ENCODE data around the gene KIFC1.
"Not testable (repeated sequence)": the region's sequence is repeated elsewhere in the genome, so short reads cannot be mapped to it uniquely, and the experiment has no call there.

The KIFC1 gene, protein sequence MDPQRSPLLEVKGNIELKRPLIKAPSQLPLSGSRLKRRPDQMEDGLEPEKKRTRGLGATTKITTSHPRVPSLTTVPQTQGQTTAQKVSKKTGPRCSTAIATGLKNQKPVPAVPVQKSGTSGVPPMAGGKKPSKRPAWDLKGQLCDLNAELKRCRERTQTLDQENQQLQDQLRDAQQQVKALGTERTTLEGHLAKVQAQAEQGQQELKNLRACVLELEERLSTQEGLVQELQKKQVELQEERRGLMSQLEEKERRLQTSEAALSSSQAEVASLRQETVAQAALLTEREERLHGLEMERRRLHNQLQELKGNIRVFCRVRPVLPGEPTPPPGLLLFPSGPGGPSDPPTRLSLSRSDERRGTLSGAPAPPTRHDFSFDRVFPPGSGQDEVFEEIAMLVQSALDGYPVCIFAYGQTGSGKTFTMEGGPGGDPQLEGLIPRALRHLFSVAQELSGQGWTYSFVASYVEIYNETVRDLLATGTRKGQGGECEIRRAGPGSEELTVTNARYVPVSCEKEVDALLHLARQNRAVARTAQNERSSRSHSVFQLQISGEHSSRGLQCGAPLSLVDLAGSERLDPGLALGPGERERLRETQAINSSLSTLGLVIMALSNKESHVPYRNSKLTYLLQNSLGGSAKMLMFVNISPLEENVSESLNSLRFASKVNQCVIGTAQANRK

GRCh38 chr6:33391278-33391921 is at the start of gene KIFC1:
KIFC1 (plus strand) TSS chr6:33391823; CDS start chr6:33391986, 163 bp downstream.
- DNase-seq (ENCODE audit: low read depth), result peak; percentile 100

- DNase-seq (ENCODE audit: low read depth), result not testable (repeated sequence)
Measured at GRCh38 chr6:33343606-33343952, 48.0 kb upstream of the KIFC1 start.

GRCh38 chr6:33343953-33344611 is 47.5 kb upstream of the KIFC1 start:
- DNase-seq (ENCODE audit: low read depth), result no peak

- DNase-seq (ENCODE audit: low read depth), result peak; percentile 82
Measured at GRCh38 chr6:33344701-33345697, 46.6 kb upstream of the KIFC1 start.

GRCh38 chr6:33346972-33347371 is 44.7 kb upstream of the KIFC1 start:
- peak; percentile 42 for DNase-seq (ENCODE audit: low read depth)

DNA sequence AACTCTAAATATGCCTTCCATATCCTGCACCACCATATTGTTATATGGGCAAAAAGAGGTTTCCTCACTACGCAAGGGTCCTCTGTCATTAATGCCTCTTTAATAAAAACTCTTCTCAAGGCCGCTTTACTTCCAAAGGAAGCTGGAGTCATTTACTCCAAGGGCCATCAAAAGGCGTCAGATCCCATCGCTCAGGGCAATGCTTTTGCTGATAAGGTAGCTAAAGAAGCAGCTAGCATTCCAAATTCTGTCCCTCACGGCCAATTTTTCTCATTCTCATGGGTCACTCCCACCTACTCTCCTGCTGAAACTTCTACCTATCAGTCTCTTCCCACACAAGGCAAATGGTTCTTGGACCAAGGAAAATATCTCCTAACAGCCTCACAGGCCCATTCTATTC is 43.8 kb upstream of the KIFC1 start:
- no peak for DNase-seq (ENCODE audit: low read depth)

GRCh38 chr6:33355860-33356259 is 35.8 kb upstream of the KIFC1 start:
- DNase-seq (ENCODE audit: low read depth), result not testable (repeated sequence)

GRCh38 chr6:33356295-33356694 is 35.3 kb upstream of the KIFC1 start:
- DNase-seq (ENCODE audit: low read depth), result no peak

DNA sequence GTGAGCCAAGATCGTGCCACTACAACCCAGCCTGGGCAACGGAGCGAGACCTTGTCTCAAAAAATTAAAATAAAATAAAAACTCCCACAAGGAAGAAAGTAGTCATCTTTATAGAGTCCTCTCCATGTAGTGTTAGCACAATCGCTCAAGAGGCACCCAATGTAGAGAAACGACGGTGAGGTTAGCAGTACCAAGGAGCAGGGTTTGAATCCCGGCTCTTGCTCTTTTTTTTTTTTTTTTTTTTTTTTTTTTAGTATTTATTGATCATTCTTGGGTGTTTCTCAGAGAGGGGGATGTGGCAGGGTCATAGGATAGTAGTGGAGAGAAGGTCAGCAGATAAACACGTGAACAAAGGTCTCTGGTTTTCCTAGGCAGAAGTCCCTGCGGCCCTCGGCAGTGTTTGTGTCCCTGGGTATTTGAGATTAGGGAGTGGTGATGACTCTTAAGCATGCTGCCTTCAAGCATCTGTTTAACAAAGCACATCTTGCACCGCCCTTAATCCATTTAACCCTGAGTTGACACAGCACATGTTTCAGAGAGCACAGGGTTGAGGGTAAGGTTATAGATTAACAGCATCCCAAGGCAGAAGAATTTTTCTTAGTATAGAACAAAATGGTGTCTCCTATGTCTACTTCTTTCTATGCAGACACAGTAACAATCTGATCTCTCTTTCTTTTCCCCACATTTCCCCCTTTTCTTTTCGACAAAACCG is 34.3 kb upstream of the KIFC1 start:
- DNase-seq (ENCODE audit: low read depth), result not testable (repeated sequence)

- DNase-seq (ENCODE audit: low read depth), result no peak
Measured at GRCh38 chr6:33359331-33359730, 32.3 kb upstream of the KIFC1 start.

DNA sequence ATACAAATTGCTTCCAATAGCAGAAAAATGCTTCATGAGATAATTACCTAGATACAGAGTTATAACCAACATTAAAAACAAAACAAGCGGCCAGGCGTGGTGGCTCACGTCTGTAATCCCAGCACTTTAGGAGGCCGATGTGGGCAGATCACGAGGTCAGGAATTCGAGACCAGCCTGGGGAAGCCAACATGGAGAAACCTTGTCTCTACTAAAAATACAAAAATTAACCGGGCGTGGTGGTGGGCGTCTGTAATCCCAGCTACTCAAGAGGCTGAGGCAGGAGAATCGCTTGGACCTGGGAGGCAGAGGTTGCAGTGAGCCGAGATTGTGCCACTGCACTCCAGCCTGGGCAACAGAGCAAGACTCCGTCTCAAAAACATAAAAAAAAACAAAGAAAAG is 28.1 kb upstream of the KIFC1 start:
- DNase-seq (ENCODE audit: low read depth), result not testable (repeated sequence)

DNA sequence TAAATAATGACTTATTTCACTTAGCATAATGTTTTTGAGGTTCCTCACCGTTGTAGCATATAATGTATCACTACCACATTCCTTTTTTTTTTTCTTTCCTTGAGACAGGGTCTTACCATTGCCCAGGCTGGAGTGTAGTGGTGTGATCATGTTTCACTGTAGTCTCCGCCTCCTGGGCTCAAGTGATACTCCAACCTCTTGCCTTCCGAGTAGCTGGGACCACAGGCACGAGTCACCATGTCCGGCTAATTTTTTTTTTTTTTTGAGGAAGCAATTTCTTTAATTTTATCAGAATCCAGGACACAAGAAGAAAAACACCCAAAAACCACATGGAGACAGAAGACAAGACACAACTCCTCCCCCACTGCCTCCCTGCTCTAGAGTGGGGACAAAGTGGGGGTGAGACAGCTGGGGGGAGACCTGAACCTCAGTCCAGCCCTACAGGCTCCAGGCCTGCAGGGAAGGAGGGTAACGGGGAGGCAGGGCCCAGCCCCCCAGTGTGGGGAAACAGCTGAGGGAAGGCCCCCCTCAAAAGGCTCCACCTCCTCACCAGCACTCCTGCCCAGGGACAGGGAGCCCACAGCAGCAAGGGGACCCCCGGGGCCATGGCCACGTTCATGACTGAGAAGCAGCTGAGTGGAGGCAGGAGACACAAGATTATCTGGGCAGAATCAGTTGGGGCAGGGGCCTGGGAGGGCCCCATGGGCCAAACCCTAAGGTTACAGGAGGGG is 27.0 kb upstream of the KIFC1 start:
- peak; percentile 75 for DNase-seq (ENCODE audit: low read depth)

DNA sequence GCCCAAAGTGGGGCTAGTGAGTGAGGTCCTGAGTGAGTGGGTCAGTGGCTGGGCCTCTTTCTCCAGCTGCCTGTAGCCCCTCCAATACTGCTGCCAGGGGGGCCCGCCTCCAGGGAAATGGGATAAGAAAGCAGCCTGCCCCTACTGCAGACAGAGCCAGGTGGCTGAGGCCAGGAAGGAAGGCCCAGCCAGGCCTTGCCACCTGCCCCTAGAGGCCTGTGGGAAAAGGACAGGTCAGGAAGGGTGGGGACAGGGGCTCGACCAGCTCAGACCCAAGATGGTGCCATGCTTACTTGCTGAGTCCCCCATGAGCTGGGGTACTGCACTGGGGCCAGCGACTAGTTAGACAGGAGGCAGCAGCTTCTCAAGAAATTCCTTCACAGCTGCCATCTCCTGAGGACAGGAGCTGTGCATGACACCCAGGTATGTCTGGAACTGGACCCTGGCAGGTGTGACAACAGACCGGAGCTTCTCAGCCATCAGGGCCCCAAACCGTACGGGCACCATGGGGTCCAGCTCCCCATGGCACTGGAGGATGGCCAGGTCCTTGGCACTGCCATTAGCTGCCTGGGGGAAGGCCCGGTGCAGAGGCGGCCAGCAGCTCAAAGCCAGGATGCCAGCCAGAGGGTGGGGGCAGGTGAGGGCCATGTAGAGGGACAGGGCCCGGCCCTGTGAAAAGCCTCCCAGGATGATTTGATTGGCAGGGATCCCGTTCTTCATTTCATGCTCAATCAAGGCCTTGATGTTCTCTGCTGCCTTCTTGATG is 26.2 kb upstream of the KIFC1 start:
- not testable (repeated sequence) for DNase-seq (ENCODE audit: low read depth)

- no peak for DNase-seq (ENCODE audit: low read depth)
Measured at GRCh38 chr6:33367009-33367714, 24.5 kb upstream of the KIFC1 start.

GRCh38 chr6:33367715-33368025 is 24.0 kb upstream of the KIFC1 start:
- not testable (repeated sequence) for DNase-seq (ENCODE audit: low read depth)

DNA sequence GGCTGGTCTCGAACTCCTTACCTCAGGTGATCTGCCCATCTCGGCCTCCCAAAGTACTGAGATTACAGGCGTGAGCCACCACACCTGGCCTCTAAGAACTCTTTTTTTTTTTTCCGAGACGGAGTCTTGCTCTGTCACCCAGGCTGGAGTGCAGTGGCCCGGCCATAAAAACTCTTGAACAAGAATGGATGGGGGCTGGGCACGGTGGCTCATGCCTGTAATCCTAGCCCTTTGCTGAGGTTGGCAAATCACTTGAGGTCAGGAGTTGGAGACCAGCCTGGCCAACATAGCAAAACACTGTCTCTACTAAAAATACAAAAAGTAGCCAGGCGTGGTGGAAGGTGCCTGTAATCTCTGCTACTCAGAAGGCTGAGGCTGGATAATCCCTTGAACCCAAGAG is 19.7 kb upstream of the KIFC1 start:
- DNase-seq (ENCODE audit: low read depth), result not testable (repeated sequence)

DNA sequence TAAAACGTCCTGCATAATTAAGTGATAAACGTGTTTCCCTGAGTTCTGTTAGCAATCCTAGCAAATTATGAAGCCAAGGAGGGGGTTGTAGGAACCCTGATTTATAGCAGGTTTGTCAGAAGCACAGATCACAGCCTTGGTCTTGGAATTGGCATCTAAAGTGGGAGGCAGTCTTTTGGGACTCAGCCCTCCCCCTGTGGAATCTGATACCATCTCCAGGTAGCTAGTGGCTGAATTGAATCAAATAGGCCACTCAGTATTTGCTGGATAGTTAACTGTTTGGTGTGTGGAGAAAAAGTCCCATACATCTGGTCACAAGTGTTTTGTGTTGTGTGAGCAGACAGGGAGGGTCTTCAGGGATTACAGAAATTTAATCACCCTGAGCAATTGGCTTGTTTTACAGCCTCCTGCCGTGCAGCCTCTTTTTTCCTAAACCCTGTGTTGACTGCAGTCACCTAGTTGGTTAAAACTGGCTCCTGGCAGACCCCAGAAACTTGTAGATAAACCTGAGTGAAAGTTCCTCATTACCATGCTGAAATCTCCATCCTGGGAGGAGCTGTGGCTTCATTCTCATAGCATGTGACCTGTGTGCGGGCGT is 19.0 kb upstream of the KIFC1 start:
- DNase-seq (ENCODE audit: low read depth), result no peak

Measured in EH (cell line).